ENCODE data around the gene CORIN.

GRCh38 chr4:47744253-47744652 lies 93.6 kb downstream of the CORIN start:
- no peak for TF ChIP-seq CTCF (IDR thresholded peaks at IDR 0.05)
- TF ChIP-seq EZH2 (IDR thresholded peaks at IDR 0.05; ENCODE audit: borderline replicate concordance, insufficient read depth, low read depth, low read length, poor library complexity, severe bottlenecking): no peak

Data from B cell (primary cell).